DMS114 treated with DMSO at 0.1 percent for 48 hours (cell line): ENCODE measurements around the gene PALB2.

ENCODE experiments used
- DNase-seq: peaks from one replicate; lab custom pipeline; 2025; ENCODE audit not compliant: unreplicated experiment; lab: John Stamatoyannopoulos, UW

The PALB2 gene

GRCh38 chr16:23640931-23641765 is at the start of gene PALB2, which contains the start of gene DCTN5:
Gene PALB2 (minus strand): TSS chr16:23641310. CDS start chr16:23641157, 153 bp downstream.
Gene DCTN5 (plus strand): TSS chr16:23641466. CDS start chr16:23641543, 77 bp downstream.
- peak; percentile 87 for DNase-seq

DNA sequence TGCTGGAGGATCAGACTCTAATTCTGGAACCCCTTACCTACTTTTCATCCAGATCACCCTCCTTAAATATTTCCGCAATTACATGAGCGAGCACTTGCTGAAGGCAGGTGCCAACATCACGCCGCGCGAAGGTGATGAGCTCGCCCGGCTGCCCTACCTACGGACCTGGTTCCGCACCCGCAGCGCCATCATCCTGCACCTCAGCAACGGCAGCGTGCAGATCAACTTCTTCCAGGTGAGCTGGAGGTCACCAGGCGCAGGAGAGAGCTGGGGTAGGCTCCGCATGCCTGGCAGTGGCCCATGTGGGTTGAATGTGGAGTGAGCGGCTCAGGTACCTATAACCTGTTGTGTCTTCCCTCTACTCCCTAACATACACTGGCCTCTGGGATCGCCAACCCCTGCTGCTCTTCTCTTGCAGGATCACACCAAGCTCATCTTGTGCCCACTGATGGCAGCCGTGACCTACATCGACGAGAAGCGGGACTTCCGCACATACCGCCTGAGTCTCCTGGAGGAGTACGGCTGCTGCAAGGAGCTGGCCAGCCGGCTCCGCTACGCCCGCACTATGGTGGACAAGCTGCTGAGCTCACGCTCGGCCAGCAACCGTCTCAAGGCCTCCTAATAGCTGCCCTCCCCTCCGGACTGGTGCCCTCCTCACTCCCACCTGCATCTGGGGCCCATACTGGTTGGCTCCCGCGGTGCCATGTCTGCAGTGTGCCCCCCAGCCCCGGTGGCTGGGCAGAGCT is 48.5 kb upstream of the PALB2 start:
- no peak for DNase-seq

GRCh38 chr16:23687034-23687808 is 46.1 kb upstream of the PALB2 start:
- no peak for DNase-seq

DNA sequence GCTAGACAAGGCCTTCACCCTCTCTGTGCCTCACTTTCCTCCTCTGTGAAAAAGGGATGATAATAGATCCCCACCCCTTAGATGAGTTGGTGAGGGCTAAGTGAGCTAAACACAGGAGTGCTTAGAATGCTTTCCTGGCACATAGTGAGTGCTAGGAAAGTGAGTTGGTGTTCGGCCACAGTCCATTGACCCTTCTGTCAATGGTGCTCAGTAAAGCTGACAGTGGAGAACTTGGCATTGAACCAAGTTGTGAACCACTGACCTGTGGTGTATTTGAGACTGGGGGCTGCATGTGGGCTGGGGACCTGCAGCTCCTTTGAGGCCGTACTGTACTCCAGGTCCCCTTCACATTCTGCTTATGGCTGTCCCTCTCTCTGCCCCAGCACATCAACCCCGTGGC is 42.4 kb upstream of the PALB2 start:
- DNase-seq = no peak

DNA sequence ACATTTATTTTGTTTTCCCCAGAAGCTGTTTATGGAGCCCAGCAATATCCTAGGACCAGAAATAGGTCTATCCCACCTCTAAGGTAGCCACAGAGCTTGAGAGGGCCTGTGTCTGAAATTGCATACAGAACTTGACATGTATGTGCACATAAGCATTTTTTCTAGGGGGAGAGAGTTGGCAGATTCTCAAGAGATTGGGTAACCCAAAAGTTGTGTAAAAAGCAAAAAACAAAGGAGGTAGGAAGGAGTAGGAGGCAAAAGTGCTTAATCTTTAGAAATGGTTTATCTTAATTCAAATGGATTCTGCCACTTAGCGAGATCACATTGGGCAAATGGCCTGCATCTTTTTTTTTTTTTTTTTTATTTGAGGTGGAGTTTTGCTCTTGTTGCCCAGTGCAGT is 41.1 kb upstream of the PALB2 start:
- DNase-seq = no peak

GRCh38 chr16:23679986-23680336 is 38.9 kb upstream of the PALB2 start:
- no peak for DNase-seq

DNA sequence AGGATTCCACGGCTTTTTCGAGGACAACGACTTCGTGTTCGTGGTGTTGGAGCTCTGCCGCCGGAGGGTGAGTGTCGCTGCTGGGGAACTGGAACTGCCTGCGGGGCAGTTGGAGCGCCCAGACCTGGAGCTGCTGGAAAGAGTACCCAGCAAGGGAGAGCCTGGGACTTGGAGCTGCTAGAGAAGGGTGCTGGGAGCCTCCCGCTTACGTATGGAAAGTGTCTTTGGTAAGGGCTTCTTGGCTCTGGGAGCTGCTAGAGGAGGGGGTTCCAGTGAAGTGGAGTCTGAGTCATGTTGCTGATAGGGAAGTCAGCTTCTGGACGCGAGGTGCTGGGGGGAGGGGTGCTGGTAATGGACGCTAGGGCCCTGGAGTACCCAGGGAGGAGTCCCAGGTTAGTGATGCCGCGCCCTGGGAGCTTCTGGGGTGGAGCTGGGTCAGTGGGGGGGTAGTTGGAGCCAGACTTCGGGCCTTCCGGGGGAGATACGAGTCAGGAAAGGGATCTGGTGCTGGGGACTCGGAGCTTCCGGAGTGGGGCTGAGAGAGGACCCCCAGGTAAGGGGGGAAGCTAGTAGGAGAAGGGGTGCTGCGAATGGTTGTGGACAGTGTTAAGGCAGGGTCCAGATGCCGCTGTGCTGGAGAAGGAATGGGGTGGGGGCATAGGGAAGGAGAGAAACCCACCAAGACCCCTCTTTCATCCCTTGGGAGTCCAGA is 38.3 kb upstream of the PALB2 start:
- no peak for DNase-seq

GRCh38 chr16:23678430-23679273 is 37.5 kb upstream of the PALB2 start, which contains the start of gene PLK1:
Gene PLK1 (plus strand): TSS chr16:23678889. CDS start chr16:23678933, 44 bp downstream.
- DNase-seq = peak; percentile 78

GRCh38 chr16:23676924-23677480 is 35.9 kb upstream of the PALB2 start:
- no peak for DNase-seq

DNA sequence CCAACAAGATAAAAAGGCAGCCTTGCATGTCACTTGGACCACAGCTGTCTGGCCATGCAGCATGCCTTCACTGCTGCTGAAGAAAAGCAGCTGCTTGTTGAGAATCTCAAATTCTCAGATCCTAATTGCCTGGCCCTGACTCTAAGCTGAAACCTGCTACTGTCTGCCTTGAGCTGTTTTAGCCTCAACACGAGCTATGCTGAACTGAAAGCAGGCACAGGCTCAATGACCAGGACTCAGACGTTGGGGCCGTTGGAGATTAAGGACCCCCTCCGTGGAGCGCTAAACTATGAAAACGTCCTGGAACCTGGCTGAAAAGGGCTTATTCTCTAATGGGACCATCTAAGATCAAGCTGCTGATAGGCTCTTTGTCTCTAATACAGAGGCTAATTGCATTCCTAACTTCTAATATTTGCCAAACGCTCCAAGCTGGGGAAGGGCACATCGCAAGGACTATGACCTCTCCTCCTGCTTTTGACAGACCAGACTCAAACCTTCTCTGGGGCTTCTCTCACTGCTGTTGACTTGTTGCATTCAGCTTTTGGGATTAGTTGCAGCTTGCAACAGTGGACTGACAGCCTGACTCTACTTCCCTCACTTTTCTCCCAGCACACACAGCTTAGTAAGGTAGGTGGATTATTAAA is 33.0 kb upstream of the PALB2 start:
- no peak for DNase-seq

- no peak for DNase-seq
Measured at GRCh38 chr16:23670137-23670776, 29.1 kb upstream of the PALB2 start.

- no peak for DNase-seq
Measured at GRCh38 chr16:23668873-23669272, 27.8 kb upstream of the PALB2 start.

- no peak for DNase-seq
Measured at GRCh38 chr16:23668225-23668624, 27.1 kb upstream of the PALB2 start.

DNA sequence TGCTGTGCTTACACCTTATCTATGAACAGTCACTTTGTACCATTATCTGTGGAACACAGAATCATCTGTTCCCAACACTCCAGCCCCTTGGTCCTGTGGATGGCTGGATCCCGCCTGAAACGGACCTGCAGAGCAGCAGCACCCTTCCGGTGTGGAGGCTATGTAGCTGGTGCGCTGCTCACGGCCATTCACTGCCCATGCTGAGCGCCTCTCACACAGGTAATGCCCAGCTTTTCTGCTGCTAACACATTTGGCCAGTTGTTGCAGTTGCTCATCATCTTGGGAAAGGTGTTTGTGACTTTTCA is 26.2 kb upstream of the PALB2 start:
- no peak for DNase-seq

DNA sequence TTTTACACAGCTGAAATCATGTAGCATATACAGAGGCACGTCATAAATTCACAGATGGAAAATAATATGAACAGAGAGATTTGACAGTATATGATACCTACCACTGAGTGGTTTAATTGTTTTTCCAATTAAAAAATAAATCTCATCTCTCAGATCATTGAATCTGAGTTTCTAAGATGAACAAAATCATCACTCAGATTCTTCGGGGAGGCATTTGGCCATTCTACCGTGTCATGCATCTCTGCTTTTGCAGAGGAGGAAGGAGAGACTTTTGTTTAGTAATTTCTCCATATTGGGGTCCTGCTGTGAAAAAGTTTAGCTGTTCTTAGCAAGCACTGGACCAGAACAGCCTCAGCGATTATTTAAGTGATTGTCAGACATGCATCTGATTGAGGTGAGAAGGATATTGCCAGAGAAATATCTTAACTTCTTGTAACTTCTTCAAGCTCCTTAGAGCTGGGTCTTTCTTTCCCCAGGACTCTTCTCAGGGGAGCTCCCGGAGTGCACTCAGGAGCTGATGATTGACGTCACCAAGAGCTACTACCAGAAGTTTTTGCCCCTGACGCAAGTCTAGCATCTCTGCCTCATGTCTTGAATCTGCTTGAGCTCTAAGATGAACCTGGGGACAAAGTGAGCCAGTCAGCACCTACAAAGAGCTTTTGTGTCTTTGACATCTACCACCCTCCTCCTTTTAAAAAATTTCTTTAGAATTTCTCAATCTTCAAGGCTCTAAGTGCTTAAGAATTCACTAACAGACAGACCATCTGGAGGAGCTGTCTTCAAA is 25.7 kb upstream of the PALB2 start:
- no peak for DNase-seq

DNA sequence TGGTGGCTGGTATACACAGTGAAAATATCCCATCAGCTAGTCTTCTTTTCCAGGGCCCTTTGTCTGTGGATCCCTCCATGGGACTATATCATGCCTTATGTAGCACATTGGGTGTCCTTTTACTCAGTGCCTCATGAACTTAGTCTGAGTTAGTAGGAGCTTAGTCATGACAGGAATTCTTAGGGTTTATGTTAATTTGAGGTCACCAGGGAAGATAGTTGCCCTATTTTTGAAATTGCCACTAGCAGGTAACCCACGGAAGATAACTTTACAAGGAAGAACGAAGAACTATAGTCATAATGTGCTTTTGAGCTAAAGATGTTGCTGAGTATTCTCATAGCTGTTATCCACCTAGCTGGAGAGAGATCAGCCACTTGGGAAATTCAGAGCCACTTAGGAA is 22.8 kb upstream of the PALB2 start:
- DNase-seq = no peak

- DNase-seq = no peak
Measured at GRCh38 chr16:23651943-23652468, 10.9 kb upstream of the PALB2 start.
